ENCODE data around the gene MED16.

- TF ChIP-seq, protein P1, sequence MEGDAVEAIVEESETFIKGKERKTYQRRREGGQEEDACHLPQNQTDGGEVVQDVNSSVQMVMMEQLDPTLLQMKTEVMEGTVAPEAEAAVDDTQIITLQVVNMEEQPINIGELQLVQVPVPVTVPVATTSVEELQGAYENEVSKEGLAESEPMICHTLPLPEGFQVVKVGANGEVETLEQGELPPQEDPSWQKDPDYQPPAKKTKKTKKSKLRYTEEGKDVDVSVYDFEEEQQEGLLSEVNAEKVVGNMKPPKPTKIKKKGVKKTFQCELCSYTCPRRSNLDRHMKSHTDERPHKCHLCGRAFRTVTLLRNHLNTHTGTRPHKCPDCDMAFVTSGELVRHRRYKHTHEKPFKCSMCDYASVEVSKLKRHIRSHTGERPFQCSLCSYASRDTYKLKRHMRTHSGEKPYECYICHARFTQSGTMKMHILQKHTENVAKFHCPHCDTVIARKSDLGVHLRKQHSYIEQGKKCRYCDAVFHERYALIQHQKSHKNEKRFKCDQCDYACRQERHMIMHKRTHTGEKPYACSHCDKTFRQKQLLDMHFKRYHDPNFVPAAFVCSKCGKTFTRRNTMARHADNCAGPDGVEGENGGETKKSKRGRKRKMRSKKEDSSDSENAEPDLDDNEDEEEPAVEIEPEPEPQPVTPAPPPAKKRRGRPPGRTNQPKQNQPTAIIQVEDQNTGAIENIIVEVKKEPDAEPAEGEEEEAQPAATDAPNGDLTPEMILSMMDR (IDR thresholded peaks at IDR 0.05; ENCODE audit: low read length), result no peak
- TF ChIP-seq EZH2 (IDR thresholded peaks at IDR 0.05; ENCODE audit: borderline replicate concordance, low read length), result no peak
Measured at GRCh38 chr19:887072-887471, 5.9 kb downstream of the MED16 start.
